GM19463 (cell line): Measurements from ENCODE around the gene THBS4.
"Not testable (repeated sequence)": the region's sequence is repeated elsewhere in the genome, so short reads cannot be mapped to it uniquely, and the experiment has no call there.

ENCODE experiments used
- ATAC-seq: cut with Tn5 transposase; IDR thresholded peaks from one replicate; pipeline ENCODE4 v1.9.1; 2021; ENCODE audit warnings: mild to moderate bottlenecking, moderate library complexity; ENCODE audit not compliant: unreplicated experiment

THBS4 gene

DNA sequence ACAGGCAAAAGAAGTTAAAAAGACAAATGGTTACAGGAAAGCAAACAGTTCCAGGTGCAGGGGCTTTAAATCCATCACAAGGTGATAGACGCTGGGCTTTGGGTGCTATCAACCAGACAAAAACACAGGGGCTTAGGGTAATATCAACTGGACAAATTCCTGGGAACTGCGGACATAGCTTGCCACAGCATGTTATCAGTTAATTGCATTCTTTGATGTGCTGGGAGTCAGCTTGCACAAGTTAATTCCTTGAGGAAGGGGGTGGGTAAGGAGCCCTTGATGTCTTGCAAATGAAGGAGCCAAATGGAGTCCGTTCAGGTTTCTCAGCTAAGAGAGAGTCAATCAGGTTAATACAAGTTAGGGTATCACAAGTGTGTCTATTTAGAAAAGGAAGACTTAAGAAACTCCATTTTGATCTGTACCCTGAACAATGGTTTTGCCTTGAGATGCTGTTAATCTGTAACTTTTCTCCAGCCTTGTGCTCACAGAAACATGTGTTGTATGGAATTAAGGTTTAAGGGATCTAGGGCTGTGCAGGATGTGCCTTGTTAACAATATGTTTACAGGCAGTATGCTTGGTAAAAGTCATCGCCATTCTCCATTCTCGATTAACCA is 76.3 kb downstream of the THBS4 start:
- ATAC-seq, result not testable (repeated sequence)

DNA sequence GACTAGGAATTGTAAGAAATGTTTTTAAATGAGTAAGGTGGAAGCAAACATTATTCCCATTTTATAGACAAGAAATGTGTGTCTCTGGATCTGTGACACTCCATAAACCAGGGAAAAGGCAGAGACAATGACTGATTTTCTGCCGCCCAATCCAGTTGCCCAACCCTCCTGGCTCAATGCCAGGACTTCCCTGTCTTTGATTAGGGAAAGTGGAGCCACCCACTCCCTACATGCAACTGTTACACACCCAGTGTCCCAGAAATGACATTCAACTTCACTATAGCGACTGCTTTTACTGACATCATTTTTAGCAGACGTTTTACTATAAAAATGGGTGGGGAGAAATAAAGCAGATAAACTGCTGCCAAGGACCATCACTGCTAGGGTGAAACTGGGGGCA is 79.7 kb downstream of the THBS4 start:
- no peak for ATAC-seq

DNA sequence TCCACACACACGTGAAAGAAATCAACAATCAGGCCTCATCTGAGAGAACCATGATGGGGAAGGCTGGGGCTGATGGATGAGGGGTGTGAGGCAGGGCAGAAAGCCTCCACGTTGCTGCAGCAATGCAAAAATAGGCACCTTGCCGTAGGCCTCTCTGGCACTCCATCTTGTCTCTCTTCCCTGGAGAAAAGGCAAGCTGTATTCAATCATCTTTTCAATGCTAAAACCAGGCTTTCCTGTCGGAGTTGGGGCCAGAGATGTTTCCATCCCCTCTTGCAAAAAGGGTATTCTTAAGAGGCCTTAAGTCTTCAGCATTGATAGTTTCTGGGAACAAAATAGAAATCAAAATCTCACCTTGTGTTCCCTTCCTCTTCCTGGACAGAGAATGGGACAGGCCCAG is 80.9 kb downstream of the THBS4 start:
- ATAC-seq, result no peak

DNA sequence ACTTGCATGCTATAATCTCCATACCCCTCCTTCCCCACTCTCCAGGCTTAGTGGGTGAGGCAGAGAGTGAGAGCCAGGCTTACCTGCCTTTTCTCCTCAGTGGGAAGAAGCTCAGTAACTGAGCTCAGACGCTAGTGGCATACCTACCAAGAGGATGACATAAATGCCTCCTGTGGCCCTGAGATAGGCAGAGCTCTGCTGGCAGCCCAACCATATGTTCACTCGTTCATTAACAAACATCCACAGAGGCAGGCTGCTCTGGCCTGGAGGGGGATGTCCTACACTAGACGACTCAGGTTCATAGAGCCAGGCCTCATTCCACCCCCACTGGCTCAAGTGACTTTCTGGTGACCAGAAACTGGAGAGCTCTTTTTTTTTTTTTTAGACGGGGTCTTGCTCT is 81.3 kb downstream of the THBS4 start:
- no peak for ATAC-seq

DNA sequence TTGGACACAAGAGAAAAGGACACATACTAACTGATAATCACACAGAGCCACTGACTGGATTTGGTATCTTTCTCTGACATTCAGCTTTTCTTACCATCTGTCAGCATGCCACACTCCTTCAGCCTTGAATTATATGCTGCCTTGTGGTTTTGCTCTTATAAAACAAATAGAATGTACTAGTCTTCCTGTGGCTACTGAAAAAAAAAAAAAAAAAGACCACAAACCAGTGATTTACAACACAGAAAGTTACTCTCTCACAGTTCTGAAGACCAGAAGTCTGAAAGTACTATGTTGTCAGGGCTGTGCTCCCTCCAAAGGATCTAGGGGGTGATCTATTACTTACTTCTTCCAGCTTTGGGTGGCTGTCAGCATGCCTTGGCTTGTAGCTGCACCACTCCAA is 82.3 kb downstream of the THBS4 start:
- no peak for ATAC-seq

DNA sequence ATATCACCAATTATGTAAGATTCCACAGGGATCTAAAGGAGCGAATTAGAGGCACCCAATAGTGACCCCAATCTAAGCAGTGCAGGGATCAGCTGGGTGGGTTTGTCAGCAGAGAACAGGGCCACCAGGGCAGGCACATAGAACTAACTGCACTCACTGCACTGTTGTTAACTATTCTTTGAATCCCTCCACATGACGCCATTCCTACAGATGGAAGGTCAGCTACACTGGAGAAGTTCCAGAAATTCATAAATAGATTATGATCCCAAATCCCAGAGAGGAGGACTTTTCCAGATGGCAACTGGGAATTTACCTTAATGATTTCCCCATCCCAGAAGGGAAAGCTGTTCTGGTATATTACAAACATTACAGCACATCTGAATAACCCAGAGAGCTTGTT is 84.2 kb downstream of the THBS4 start:
- no peak for ATAC-seq

DNA sequence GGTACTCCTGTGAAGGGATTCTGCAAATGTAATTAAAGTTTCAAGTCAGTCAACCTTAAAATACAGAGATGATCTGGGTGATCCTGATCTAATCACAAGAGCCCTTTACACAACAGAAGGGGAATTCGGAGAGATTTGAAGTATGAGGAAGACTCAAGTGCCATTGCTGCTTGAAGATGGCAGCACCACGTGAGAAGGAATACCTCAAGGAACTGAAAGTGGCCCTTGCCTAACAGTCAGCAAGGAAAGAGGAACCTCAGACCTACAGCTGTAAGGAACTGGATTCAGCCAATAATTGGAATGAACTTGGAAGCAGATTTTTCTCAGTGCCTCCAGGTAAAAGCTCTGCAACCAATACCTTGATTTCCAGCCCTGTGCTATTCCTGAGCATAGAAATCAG is 87.4 kb downstream of the THBS4 start:
- no peak for ATAC-seq

DNA sequence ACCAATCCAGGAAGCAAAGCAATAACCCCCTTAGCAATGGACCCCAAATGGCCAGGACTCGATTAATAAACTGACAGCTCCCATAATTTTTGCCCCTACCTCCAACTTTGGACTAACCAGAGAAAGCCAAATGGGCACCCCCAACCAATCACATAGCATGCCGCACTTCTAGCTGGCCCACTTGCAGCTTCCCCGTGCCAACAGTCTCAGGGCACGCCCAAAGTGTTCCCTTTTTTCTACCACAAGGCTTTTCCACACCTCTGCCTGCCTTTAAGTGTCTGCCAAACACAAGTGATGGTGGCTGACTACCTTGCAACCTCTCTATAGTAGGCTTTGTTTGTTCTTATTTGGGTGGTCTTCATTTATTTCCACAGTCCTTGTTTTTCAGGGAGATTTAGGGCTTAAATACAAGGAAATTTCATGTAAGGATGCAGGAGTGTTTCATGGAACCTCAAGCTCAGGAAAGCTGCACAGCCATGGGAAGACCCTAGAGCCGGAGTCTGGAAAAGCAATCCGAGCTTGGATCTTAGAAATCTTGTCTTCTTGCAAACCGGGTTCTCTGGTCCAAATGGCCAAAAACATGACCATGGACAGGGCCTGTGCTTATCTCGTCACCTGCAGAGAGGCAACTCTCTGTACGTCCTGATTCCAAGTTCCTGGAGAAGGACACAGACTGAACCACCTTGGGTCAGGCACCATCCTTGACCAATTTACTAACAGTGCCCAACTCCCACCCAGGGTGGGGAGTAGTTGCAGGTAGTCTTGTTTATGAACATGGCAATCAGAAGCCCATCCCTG is 89.2 kb downstream of the THBS4 start:
- ATAC-seq, result no peak

DNA sequence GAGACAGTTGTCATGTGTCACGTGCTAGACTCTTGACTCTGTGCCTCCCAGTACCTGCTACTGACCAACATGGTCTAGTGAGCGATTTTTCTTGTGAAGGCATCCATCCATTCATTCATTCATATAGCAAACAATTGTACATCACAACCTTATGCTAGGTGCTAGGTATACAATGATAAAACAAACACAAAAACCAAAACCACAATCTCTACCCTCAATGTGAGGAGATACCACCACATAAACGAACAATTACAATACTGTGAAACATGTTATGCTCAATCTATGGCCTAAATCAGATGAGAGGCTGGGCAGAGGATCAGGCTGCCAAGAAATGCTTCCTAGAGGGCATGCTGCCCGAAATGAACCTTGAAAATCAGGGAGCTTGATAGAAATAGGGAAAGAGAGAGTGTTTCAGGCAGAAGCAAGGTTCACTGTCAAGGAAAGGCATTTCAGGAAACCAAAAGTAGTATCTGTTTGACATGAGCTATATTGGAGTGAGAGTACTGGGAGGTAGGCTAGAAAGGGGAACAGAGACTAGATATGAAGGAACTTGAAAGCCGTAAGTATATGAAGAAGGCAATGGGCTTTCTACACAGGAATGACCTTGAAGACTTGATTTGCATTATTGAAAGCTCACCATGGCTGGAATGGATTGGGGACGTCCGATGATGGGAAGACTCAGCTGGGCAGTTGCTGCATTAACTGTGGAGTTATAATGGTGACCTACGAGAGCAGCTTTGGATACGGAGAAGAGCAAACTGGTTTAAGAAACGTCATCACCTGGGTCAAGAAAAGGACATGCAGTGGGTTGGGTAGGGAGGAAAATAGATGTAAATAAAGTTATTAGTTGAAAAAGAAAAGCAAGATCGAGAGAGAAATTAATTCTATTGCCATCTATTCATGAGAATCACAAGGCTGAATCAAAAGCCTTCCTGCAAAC is 90.1 kb downstream of the THBS4 start:
- peak; percentile 66 for ATAC-seq

DNA sequence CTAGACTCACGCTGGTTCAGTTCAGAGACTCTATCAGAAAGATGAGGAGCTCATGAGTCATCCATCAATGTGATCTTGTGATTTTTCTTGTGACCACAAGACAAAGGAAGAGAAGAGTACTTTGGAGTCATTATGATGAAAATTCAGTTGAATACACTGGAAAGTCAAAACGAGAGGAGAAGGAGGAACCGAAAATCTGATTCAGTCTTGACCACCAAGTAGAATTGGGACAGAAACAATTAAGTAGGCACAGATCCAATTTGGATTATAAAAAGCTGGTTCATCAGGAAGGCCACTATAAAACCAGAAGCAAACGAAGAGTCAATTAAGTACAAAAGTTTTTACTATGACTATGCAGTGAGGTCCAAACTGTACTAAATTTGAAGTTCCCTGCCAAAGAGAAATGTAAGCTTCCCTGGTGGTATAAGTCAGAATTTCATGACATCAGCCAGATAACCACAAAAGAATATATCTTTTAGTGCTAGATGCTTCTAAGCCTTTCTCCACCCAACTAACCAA is 90.9 kb downstream of the THBS4 start:
- peak; percentile 68 for ATAC-seq

DNA sequence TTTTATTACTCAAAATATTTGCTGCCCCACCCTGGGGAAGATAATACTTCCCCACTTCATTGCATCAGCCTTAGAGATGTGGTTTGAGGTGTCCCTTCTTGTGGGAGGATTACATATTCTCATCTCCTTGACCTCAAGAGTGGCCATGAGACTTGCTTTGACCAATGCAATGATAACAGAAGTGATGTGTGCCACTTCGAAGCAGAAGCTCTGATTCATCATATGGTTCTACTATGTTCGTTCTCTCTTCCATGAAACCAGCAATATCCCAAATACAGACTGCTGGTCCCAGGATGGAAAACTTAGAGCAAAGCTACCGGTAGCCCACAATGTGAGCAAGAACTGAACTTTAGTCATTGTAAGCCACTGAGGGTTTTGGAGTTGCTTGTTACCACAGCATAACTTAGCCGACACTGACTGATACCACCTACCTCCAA is 92.0 kb downstream of the THBS4 start:
- no peak for ATAC-seq

DNA sequence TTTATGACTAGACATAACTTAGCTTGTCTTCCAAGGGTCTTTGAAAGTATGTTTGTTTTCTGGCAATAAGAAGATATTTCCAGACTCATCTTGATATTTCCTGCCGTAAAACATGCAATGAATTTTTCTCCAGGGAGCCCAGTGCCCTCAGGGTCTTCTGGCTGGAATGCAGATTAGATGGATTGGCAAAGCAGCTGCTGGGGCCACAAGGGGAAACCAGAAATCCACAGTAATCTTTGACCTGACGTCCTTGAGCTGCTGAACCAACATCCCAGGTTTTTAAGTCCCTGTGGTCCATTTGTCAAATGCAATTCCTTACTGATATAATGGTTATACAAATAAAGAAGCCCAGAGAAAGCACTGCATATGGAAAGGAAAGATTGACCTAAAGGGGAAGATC is 93.0 kb downstream of the THBS4 start:
- ATAC-seq, result no peak

DNA sequence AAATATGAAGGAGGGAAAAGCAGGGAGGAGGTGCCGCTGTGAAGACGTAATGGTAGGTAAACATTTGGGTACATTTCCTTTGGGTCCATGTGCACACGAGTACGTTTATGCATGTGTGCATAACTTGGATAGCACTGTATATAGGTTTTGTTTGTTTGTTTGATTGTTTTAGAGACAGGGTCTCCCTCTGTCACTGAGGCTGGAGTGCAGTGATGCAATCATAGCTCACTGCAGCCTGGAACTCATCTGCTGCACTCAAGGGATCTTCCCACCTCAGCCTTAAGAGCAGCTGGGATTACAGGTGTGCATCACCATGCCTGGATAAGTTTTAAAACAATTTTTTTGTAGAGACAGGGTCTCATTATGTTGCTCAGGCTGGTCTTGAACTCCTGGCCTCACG is 94.0 kb downstream of the THBS4 start:
- no peak for ATAC-seq
